ENCODE measurements around the gene COL5A1.

The COL5A1 gene

GRCh38 chr9:134622896-134623257 lies 18.7 kb upstream of the COL5A1 start (continued):
- TF ChIP-seq, protein P1, sequence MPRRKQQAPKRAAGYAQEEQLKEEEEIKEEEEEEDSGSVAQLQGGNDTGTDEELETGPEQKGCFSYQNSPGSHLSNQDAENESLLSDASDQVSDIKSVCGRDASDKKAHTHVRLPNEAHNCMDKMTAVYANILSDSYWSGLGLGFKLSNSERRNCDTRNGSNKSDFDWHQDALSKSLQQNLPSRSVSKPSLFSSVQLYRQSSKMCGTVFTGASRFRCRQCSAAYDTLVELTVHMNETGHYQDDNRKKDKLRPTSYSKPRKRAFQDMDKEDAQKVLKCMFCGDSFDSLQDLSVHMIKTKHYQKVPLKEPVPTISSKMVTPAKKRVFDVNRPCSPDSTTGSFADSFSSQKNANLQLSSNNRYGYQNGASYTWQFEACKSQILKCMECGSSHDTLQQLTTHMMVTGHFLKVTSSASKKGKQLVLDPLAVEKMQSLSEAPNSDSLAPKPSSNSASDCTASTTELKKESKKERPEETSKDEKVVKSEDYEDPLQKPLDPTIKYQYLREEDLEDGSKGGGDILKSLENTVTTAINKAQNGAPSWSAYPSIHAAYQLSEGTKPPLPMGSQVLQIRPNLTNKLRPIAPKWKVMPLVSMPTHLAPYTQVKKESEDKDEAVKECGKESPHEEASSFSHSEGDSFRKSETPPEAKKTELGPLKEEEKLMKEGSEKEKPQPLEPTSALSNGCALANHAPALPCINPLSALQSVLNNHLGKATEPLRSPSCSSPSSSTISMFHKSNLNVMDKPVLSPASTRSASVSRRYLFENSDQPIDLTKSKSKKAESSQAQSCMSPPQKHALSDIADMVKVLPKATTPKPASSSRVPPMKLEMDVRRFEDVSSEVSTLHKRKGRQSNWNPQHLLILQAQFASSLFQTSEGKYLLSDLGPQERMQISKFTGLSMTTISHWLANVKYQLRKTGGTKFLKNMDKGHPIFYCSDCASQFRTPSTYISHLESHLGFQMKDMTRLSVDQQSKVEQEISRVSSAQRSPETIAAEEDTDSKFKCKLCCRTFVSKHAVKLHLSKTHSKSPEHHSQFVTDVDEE (CRISPR knock-in tag; IDR thresholded peaks at IDR 0.05), result no peak
- TF ChIP-seq TOX (CRISPR knock-in tag; IDR thresholded peaks at IDR 0.05; ENCODE audit: borderline replicate concordance) (no peak), ARNTL (CRISPR knock-in tag; IDR thresholded peaks at IDR 0.05; ENCODE audit: borderline replicate concordance, low read depth) (no peak), CSDC2 (CRISPR knock-in tag; IDR thresholded peaks at IDR 0.05) (no peak), SNAI2 (CRISPR knock-in tag; IDR thresholded peaks at IDR 0.05) (no peak), RARB (CRISPR knock-in tag; IDR thresholded peaks at IDR 0.05) (no peak), TCF4 (CRISPR knock-in tag; IDR thresholded peaks at IDR 0.05; ENCODE audit: borderline replicate concordance) (no peak), ZC3H10 (CRISPR knock-in tag; IDR thresholded peaks at IDR 0.05) (no peak), OSR1 (CRISPR knock-in tag; IDR thresholded peaks at IDR 0.05) (no peak)
- TF ChIP-seq, protein P2, sequence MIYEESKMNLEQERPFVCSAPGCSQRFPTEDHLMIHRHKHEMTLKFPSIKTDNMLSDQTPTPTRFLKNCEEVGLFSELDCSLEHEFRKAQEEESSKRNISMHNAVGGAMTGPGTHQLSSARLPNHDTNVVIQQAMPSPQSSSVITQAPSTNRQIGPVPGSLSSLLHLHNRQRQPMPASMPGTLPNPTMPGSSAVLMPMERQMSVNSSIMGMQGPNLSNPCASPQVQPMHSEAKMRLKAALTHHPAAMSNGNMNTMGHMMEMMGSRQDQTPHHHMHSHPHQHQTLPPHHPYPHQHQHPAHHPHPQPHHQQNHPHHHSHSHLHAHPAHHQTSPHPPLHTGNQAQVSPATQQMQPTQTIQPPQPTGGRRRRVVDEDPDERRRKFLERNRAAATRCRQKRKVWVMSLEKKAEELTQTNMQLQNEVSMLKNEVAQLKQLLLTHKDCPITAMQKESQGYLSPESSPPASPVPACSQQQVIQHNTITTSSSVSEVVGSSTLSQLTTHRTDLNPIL (CRISPR knock-in tag; IDR thresholded peaks at IDR 0.05; ENCODE audit: low read depth), result no peak

GRCh38 chr9:134623258-134624066 lies 18.1 kb upstream of the COL5A1 start:
- TF ChIP-seq ARNTL (CRISPR knock-in tag; IDR thresholded peaks at IDR 0.05; ENCODE audit: borderline replicate concordance, low read depth) (no peak), ZFP3 (CRISPR knock-in tag; IDR thresholded peaks at IDR 0.05) (no peak), PPARA (CRISPR knock-in tag; IDR thresholded peaks at IDR 0.05; ENCODE audit: borderline replicate concordance) (no peak), OSR1 (CRISPR knock-in tag; IDR thresholded peaks at IDR 0.05) (no peak)
- TF ChIP-seq, protein P2 (CRISPR knock-in tag; IDR thresholded peaks at IDR 0.05; ENCODE audit: low read depth), result no peak
- TF ChIP-seq, protein P1 (CRISPR knock-in tag; IDR thresholded peaks at IDR 0.05), result no peak
- ATAC-seq, result no peak

DNA sequence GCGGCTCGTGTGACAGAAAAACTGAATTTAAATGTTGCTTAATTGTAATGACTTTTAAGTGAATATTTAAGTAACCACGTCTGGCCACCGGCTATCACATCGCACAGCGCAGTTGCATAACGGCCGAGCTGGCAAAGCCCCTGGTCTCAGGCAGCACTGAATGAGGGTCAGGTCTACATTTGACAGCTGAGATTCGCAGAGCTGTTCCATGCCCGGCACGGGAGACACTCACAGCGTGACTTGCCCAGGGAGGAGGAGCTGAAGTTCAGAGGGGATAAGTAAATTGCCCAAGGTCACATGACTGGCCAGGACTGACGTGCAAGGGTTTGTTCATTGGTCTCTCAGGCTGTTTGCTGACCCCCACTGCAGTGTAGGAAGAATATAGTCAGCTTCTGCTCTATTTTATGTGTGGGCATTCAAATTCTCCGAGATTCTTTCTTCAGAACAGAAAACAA lies 17.4 kb upstream of the COL5A1 start:
- no peak for TF ChIP-seq RARB (CRISPR knock-in tag; IDR thresholded peaks at IDR 0.05)
- TF ChIP-seq, protein P3, sequence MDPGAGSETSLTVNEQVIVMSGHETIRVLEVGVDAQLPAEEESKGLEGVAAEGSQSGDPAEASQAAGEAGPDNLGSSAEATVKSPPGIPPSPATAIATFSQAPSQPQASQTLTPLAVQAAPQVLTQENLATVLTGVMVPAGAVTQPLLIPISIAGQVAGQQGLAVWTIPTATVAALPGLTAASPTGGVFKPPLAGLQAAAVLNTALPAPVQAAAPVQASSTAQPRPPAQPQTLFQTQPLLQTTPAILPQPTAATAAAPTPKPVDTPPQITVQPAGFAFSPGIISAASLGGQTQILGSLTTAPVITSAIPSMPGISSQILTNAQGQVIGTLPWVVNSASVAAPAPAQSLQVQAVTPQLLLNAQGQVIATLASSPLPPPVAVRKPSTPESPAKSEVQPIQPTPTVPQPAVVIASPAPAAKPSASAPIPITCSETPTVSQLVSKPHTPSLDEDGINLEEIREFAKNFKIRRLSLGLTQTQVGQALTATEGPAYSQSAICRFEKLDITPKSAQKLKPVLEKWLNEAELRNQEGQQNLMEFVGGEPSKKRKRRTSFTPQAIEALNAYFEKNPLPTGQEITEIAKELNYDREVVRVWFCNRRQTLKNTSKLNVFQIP (CRISPR knock-in tag; IDR thresholded peaks at IDR 0.05; ENCODE audit: borderline replicate concordance, low read depth), result no peak
- TF ChIP-seq ESRRG (CRISPR knock-in tag; IDR thresholded peaks at IDR 0.05), result no peak
- no peak for TF ChIP-seq ISL1 (CRISPR knock-in tag; IDR thresholded peaks at IDR 0.05)
- TF ChIP-seq ZC3H10 (CRISPR knock-in tag; IDR thresholded peaks at IDR 0.05), result no peak
- TF ChIP-seq PPARA (CRISPR knock-in tag; IDR thresholded peaks at IDR 0.05; ENCODE audit: borderline replicate concordance), result no peak
- no peak for TF ChIP-seq CSRNP3 (CRISPR knock-in tag; IDR thresholded peaks at IDR 0.05)
- no peak for ATAC-seq

Measured in SK-N-SH treated with all-trans-retinoic acid at 6 μM for 48 hours (cell line).